Measurements from ENCODE around the gene PRC1. TPM values are rescaled to one million over a fixed set of nuclear protein-coding genes. Genes with fewer than 3 reads are reported as not detected.
A peak's percentile ranks its signal among the peaks of the same experiment; 100 is the strongest.

The PRC1 gene
- total RNA-seq, 1 donor from 2014 or later, result 56.9 TPM

- Mint-ChIP-seq H3K4me3 (peak overlapping the region; percentile 10), H3K4me1 (no peaks in the 10 kb centered on the region), H3K27ac (no peak overlapping the region), H3K36me3 (no peaks in the 10 kb centered on the region), H3K9me3 (no peaks in the 10 kb centered on the region), H3K27me3 (ENCODE audit: low read depth) (peaks cover 34% of the 10 kb centered on the region)
- TF ChIP-seq CTCF (IDR thresholded peaks at IDR 0.05; ENCODE audit: unreplicated experiment), result peak; percentile 48
- peak in 1 of 2 experiments; percentile 55 for DNase-seq (ENCODE audit: low spot score in 2 of 2, unreplicated experiment in 2 of 2)
Observed at GRCh38 chr15:91032919-91033803, 38.8 kb upstream of the PRC1 start.

GRCh38 chr15:91031796-91032195, 37.5 kb upstream of the PRC1 start:
- H3K4me3 Mint-ChIP-seq, result no peak overlapping the region
- TF ChIP-seq CTCF (IDR thresholded peaks at IDR 0.05; ENCODE audit: unreplicated experiment), result no peak

GRCh38 chr15:91027677-91028076, 33.3 kb upstream of the PRC1 start:
- TF ChIP-seq CTCF (IDR thresholded peaks at IDR 0.05; ENCODE audit: unreplicated experiment), result no peak
- no peaks in the 10 kb centered on the region for H3K27me3 Mint-ChIP-seq (ENCODE audit: low read depth)
- peaks cover 6% of the 10 kb centered on the region for H3K4me1 Mint-ChIP-seq
- H3K36me3 Mint-ChIP-seq, result no peaks in the 10 kb centered on the region
- H3K9me3 Mint-ChIP-seq, result no peaks in the 10 kb centered on the region
- no peak overlapping the region for H3K4me3 Mint-ChIP-seq
- H3K27ac Mint-ChIP-seq, result no peak overlapping the region
- DNase-seq (ENCODE audit: low spot score in 2 of 2, unreplicated experiment in 2 of 2), result no peak

More at GRCh38 chr15:91031796-91032195, 37.5 kb upstream of the PRC1 start:
- H3K27ac Mint-ChIP-seq, result no peak overlapping the region
- DNase-seq (ENCODE audit: low spot score in 2 of 2, unreplicated experiment in 2 of 2), result no peak
- H3K27me3 Mint-ChIP-seq (ENCODE audit: low read depth), result peaks cover 27% of the 10 kb centered on the region
- no peaks in the 10 kb centered on the region for H3K4me1 Mint-ChIP-seq
- no peaks in the 10 kb centered on the region for H3K9me3 Mint-ChIP-seq
- no peaks in the 10 kb centered on the region for H3K36me3 Mint-ChIP-seq

- TF ChIP-seq CTCF (IDR thresholded peaks at IDR 0.05; ENCODE audit: unreplicated experiment), result no peak
- H3K4me1 Mint-ChIP-seq, result peaks cover 19% of the 10 kb centered on the region
- H3K27me3 Mint-ChIP-seq (ENCODE audit: low read depth), result no peaks in the 10 kb centered on the region
- H3K27ac Mint-ChIP-seq, result no peak overlapping the region
- DNase-seq (ENCODE audit: low spot score in 2 of 2, unreplicated experiment in 2 of 2), result no peak
- H3K4me3 Mint-ChIP-seq, result no peak overlapping the region
- H3K36me3 Mint-ChIP-seq, result no peaks in the 10 kb centered on the region
- H3K9me3 Mint-ChIP-seq, result no peaks in the 10 kb centered on the region
Observed at GRCh38 chr15:91023720-91024119, 29.4 kb upstream of the PRC1 start.

DNA sequence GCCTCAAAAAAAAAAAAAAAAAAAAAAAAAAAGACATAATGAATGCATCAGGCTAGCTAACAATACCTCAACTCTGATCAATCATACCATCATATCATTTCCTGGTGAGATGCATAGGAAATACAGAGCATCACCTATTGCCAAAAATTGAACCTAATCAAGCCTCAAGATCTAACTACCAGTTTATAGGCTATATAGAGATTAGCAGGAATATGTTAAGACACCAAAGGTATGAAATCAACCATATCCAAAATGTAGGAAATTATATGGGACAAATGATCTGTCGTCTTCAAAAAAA, 28.4 kb upstream of the PRC1 start:
- no peak for DNase-seq (ENCODE audit: low spot score in 2 of 2, unreplicated experiment in 2 of 2)
- H3K4me3 Mint-ChIP-seq, result peak overlapping the region; percentile 95
- no peaks in the 10 kb centered on the region for H3K27me3 Mint-ChIP-seq (ENCODE audit: low read depth)
- peaks cover 21% of the 10 kb centered on the region for H3K4me1 Mint-ChIP-seq
- TF ChIP-seq CTCF (IDR thresholded peaks at IDR 0.05; ENCODE audit: unreplicated experiment), result no peak
- peak overlapping the region; percentile 90 for H3K27ac Mint-ChIP-seq
- H3K9me3 Mint-ChIP-seq, result no peaks in the 10 kb centered on the region
- no peaks in the 10 kb centered on the region for H3K36me3 Mint-ChIP-seq
